Hindlimb muscle (tissue), 1 donor: Measurements from ENCODE around the gene SLC6A18. TPM values are rescaled to one million over a fixed set of nuclear protein-coding genes. Genes with fewer than 3 reads are reported as not detected.

ENCODE experiments used
- DNase-seq: peaks from one replicate; pipeline ENCODE4 v3.0.0-alpha.2; 2013
- polyA plus RNA-seq: library from polyadenylated mRNA; unstranded; fragments of 120-200 nt; gene quantifications from one replicate; pipeline ENCODE4 v1.2.1, GENCODE V29; 2013; ENCODE audit not compliant: insufficient read length

The SLC6A18 gene, protein sequence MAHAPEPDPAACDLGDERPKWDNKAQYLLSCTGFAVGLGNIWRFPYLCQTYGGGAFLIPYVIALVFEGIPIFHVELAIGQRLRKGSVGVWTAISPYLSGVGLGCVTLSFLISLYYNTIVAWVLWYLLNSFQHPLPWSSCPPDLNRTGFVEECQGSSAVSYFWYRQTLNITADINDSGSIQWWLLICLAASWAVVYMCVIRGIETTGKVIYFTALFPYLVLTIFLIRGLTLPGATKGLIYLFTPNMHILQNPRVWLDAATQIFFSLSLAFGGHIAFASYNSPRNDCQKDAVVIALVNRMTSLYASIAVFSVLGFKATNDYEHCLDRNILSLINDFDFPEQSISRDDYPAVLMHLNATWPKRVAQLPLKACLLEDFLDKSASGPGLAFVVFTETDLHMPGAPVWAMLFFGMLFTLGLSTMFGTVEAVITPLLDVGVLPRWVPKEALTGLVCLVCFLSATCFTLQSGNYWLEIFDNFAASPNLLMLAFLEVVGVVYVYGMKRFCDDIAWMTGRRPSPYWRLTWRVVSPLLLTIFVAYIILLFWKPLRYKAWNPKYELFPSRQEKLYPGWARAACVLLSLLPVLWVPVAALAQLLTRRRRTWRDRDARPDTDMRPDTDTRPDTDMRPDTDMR
- not detected for polyA plus RNA-seq

- no peak for DNase-seq
These were observed at the start of gene SLC6A18 for GRCh38 chr5:1225081-1225480. Gene SLC6A18 (plus strand): TSS chr5:1225381. CDS start chr5:1225478, 97 bp downstream.

DNA sequence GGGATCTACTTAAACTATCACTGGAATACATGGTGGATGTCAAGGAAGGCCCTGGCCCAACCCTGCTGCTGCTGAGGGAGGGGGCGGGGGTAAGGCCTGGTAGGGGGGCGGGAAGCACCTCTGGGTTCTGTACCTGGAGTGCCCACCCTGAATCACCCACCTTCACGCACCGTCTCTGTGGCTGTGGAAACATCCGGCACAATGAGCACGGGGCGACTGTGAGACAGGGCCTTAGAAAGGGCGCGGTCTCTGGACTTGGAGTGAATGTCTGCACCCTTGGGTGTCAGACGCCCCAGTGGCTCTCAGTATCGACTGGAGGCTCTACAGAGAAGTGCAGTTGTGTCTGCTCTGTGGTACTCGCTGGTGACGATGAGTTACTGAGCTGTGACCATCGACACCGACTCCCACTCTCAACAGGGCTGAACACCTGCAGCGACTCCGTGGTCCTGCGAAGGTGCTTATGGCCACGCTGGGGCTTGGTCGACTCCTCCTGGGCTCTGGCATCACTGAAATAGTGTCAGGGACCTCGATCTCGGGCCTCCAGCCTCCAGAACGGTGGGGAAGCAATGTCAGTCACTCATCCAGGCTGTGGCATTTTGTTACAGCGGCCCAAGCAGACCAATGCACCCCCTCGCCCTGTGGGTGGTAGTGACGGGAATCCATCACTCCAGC lies 49.2 kb upstream of the SLC6A18 start:
- DNase-seq = no peak

DNA sequence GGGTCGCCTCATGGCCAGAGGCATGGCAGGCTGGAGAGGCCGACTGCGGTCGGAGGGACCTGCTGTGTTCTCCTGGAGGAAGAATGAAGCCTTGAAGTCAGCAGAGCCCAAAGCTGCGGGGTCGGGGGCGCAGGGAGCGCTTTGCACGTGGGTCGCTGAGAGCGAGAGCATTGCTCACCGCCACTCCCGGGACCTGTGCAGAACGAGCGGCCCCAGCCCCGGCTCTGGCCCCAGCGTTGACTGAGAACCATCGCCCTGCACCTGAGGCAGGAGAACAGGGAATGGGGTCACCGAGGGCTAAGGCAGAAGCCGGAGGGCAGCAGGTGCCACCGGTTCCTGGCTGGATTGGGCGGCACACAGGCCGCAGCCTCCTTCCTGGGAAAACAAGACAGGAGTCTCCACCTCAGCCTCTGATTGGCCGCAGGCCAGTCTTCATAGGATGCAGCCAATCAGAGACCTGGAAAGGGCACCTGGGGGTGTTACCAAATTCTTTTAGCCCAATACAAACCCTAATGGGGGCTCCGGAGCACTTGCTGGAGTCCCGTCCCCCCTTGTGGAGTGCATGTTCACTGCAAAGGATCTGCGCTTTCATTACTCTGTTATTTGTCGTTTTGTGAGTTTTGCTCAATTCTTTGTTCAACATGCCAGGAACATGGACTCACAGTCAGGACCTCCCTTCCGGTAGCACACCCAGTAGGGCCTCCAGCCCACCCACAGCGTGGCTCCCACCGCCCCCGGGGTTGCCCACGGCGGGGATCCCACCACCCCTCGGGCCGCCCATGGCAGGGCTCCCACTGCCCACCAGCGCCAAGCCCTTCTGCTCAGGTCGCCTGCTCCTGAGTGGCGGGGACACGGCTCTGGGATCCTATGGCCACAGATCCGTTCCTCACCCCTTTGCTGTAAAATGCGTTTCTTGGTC lies 48.4 kb upstream of the SLC6A18 start:
- no peak for DNase-seq

GRCh38 chr5:1177826-1178528 lies 47.2 kb upstream of the SLC6A18 start:
- DNase-seq = no peak

DNA sequence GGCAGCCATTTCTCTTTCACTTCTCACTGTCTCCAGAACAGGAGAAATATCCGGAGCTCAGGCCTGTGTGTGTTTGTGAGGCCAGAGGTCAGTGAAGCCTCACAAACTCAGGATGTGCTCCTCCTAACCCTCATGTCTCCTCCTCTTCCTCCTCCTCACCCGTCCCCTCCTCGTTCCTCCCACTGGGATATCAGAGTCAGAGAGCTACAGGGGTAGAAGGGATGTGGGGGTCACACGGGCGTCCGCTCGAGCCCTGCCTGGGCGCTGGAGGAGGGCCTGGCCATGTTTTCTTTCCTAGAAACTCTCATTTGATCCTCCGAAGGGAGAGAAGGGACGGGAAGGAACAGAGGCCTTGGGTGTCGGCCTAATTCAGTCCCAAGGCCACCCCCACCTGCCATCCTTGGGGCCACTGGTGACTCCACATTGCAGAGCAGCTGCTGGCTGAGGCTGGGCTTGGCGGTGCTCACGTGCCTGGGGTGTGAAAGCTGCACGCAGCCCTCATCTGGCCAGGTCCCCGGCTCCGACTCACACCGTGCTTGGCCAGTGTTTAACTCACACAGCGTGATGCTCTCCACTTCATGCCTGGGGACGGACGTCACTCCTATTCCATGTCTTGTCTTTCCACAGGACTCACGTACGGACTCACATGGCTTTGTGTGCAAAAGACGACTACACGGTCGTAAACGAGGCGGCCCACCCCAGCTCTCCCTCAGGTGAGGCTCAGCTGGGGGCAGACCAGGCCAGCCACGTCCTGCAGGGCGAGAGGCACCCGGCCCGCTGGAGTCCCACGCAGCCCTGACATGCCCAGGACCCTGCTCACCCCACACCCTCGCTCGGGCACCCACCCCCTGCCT lies 46.4 kb upstream of the SLC6A18 start:
- no peak for DNase-seq

DNA sequence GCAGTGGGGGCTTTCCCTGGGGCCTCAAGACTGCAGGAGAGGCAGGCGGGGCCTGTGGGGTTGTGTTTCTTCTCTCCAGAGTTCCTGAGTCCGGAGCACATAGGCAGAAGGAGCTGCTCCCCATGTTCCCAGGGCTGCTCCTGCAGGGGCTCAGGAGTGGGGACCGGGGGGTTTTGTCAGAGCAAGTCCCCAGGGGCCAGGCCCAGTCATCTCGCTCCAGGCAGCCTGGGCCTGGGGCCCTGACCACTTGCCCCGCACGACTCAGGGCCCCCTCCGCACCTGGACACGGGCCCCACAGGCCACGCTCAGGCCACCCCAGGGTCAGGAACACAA lies 45.8 kb upstream of the SLC6A18 start:
- no peak for DNase-seq

DNA sequence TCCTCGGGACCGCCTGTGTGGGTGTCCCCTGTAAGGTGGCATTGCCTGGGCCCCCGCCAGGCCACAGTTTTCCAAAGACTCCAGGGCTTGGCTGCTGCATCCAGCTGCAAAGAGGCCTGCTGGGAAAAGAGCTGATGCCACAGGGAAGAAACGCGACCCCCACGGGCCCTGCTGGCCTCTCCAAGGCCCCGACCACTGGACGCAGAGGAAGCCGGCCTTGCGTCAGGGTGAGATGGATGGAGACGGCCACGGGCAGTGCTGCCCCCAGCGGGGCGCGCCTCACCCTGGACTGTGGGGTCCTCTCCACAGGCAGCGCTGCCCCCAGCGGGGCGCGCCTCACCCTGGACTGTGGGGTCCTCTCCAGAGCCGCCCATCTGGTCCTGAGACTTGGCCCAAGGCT lies 45.1 kb upstream of the SLC6A18 start:
- no peak for DNase-seq

- DNase-seq = no peak
These were observed 44.3 kb upstream of the SLC6A18 start for GRCh38 chr5:1180841-1181271.

DNA sequence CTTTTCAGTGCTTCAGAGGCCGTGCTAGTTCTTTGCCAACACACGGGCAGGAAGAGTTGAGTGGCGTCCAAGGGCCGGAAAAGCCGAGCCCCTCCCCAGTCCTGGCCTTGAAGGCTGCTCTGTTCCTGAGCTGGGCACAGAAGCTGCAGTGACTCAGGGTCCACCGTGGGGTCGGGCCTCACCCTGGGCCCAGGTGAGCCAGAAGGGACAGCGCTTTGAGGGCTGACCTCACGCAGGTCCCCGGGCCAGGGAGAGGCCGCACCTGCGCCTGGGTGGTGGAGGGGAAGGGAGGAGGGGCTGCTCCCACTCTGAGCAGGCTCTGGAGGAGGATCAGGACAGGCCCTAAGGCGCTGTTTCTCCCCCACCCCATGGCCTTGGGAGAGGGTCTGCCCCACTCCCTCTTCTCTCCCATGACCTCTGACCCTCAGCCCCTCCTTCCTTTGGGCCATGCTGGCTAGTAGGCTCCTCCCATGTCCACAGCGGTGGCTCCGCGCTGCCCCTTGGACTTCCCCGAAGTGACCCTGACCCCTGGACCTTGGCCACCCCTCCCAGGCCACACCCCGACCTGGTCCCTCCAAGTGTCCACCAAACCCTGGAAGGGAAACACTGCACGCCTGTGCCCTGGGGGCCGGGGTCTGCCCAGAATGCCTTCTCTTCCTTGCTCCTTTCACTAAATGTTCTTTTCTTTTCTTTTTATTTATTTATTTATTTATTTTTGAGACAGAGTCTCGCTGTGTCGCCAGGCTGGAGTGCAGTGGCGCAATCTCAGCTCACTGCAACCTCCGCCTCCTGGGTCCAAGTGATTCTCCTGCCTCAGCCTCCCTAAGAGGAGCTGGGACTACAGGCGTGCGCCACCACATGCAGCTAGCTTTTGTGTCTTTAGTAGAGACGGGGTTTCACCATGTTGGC lies 43.5 kb upstream of the SLC6A18 start:
- DNase-seq = no peak

GRCh38 chr5:1182360-1182632 lies 42.9 kb upstream of the SLC6A18 start:
- no peak for DNase-seq

DNA sequence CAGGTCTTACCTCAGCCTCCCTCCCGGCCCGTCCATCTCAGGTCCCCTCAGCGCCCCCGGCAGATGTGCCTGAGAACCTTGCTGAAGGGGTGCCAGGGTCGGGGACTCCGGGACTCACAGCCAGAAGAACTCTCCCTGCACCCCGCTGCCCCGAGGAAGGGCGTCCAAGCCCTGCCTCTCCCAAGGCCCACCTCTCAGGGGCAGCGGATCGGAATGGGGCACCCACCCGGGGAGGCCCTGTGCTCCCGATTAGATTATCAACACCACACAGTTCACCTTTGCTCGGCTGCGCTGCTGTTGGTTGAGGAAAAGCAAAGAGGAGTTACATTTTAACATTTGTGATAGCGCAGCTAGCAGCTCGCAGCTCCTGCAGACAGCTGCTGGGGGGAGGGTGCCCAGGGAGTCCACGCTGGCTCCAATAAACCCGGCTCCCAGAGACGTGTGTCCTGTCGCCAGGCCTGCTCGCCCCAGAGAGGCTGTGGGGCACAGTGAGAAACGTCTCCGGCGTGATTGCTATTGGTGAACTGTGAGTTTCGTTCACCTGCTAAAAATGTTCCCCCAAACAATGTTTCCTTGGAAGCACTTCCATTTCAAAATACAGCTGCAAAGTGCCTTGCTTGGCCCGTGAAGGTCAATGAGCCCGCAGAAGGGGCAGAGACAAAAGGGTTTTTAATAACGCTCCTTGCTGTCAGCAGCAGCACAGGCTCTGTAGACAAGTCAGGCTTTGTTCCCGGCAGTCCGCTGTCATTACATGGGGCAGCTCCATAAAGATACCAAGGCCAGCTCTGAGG lies 42.4 kb upstream of the SLC6A18 start:
- no peak for DNase-seq

DNA sequence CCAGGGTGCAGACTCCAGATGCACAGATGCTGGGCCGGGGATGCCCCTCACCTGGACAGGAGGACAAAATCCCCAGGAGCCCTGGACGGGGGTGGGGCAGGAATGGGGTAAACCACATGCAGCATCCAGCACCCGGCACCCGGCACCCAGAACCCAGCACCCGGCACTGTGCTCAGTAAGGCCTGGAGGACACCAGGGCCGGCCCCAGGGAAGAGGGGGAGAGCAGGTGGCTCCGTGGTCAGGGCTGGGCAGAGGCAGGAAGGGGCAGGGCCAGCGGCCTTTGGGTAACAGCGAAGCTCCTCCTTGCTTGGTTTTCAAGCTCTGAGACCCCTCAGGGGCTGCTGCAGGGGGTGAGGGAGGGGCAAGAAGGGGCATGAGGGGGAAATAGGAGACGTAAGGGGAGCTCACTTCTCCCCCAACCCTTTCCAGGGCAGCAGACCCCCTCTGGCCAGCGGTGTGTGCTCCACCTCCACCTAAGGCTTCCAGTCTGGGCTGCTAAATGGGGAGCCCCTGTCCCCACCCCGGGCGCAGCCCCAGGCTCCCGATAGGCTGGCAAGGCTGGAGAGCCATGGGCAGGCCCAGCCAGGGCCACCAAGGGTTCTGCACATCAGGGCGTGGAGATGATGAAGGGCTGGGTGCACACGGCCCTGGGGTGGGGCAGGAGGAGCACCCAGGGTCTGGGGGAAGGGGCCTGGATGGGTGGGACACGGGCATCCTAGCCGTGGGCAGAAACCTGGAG lies 41.6 kb upstream of the SLC6A18 start:
- DNase-seq = no peak

- no peak for DNase-seq
These were observed 41.1 kb upstream of the SLC6A18 start for GRCh38 chr5:1184163-1184470.

DNA sequence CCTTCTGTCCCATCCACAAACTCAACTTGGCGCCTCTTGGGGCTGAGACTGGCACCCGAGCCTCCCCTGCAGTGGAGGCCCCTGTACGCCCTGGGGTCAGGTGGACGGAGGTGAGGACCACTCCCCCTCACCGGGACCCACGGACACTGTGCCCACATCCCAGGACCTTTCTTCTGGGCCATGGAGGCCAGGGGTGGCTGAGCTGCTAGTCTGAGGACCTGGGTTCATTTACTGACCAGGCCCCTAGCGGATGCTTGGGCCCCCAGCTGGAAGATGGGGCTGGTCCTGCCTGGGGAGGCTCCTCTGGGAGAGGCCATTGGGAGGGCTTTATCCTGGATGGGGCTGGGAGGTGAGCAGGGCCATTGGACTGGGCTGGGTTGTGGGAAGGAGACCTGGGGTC lies 40.7 kb upstream of the SLC6A18 start:
- DNase-seq = no peak

DNA sequence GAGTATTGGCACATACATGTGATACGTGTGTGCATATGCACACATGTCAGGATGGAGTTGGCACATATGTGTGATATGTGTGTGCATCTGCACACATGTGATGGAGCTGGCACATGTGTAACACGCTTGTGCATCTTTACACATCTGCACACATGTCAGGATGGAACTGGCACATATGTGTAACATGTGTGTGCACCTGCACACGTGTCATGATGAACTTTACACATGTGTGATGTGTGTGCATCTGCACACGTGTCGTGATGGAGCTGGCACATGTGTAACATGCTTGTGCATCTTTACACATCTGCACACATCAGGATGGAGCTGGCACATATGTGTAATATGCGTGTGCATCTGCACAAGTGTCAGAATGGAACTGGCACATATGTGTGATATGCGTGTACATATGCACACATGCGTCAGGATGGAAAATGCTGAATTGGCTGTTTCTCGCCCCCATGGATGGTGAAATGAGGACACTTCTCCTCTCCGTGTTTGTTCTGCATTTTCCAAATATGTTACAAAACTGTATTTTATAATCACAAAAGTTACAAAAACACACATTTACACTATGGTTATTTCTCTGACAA lies 40.0 kb upstream of the SLC6A18 start:
- DNase-seq = no peak

GRCh38 chr5:1185629-1186350 lies 39.4 kb upstream of the SLC6A18 start:
- no peak for DNase-seq
